Fibroblast of skin of back (primary cell): ENCODE results near the gene NAP1L1. TPM values are rescaled to one million over a fixed set of nuclear protein-coding genes. Genes with fewer than 3 reads are reported as not detected.

Experiments used
- DNase-seq: peaks from one replicate; pipeline ENCODE4 v3.0.0-alpha.2; 2013
- polyA plus RNA-seq, 2 experiments: library from polyadenylated mRNA; unstranded; fragments of 120-200 nt; gene quantifications; one replicate each; pipeline ENCODE4 v1.2.1, GENCODE V29; 2013; ENCODE audit not compliant: insufficient read length in 2 of 2

The NAP1L1 gene, protein sequence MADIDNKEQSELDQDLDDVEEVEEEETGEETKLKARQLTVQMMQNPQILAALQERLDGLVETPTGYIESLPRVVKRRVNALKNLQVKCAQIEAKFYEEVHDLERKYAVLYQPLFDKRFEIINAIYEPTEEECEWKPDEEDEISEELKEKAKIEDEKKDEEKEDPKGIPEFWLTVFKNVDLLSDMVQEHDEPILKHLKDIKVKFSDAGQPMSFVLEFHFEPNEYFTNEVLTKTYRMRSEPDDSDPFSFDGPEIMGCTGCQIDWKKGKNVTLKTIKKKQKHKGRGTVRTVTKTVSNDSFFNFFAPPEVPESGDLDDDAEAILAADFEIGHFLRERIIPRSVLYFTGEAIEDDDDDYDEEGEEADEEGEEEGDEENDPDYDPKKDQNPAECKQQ
- polyA plus RNA-seq (2013, experiment 1 of 2; ENCODE audit: insufficient read length) = 393 TPM
- polyA plus RNA-seq (2013, experiment 2 of 2; ENCODE audit: insufficient read length) = 517 TPM

DNA sequence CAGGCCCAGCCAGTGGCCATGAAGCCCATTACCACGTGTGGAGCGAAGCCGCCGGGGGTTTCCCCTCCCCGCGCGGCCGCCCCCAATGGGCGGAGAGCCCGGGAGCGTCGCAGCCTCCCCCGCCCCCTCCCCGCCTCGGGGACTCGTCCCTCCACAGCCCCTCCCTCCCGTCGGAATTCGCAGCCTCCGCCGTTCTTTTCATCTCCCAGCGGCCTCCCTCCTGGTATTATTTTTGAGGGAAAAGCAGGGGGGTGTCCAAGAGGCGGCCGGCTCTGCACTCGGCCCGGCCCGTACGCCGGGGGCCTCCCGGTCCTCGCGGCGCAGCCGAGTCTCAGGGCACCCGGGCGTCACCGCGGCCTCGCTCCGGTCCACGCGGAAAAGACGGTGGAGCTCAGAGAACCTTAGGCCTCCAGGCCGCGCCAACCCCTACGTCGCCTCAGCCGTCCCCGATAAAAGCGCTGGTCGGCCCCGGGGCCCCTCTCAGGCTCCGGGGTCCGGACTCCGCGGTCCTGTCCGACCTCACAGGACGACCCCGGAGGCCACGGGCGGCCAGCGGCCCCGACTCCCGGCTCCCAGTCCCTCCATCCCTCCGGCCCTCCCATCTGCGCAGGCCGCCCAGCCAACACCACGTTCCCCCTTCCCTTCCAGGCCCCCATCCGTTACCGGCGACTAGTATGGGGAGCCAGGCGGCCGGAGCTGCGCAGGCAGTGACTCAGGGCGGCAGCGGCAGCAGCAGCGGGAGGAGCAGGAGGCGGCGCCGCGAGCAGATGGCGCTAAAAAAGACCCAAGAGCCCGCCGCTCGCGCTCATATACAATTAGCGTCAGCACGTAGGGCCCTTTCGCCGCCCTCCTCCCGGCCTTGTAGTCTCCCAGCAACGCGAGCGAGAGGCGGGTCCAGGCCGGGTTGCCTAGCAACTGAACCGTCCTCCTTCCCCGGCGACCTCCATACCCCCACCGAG, at the start of gene NAP1L1:
Gene NAP1L1 (minus strand): TSS at position 782 of the 959 bp plus-strand sequence. CDS start 10,466 bp downstream, outside the sequence.
- peak; percentile 99 for DNase-seq

DNA sequence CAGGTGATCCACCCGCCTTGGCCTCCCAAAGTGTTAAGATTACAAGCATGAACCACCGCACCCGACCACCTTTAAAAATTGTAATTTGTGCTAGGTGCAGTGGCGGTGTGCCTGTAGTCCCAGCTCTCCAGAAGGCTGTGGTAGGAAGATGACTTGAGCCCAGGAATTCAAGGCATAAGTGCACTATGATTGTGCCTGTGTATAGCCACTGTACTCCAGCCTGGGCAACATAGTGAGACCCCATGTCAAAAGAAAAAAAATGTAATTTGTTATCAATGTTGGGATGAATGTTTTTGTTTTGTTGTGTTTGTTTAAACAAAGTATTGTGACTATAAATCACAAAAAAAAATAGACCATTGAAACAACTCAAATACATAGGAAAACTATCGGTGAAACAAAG, 43.1 kb upstream of the NAP1L1 start:
- DNase-seq = no peak

DNA sequence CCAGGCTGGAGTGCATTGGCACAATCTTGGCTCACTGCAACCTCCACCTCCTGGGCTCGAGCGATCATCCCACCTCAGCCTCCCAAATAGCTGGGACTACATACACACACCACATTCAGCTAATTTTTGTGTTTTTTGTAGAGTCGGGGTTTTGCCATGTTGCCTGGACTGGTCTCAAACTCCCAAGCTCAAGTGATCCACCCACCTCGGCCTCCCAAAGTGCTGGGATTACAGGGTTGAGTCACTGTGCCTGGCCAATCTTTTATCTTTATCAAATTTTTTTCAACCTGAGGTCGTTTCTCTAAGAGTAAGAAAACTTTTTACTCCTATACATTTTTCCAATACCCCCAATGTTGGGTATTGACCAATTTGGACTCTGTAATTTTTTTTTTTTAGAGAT, 40.0 kb upstream of the NAP1L1 start:
- no peak for DNase-seq

DNA sequence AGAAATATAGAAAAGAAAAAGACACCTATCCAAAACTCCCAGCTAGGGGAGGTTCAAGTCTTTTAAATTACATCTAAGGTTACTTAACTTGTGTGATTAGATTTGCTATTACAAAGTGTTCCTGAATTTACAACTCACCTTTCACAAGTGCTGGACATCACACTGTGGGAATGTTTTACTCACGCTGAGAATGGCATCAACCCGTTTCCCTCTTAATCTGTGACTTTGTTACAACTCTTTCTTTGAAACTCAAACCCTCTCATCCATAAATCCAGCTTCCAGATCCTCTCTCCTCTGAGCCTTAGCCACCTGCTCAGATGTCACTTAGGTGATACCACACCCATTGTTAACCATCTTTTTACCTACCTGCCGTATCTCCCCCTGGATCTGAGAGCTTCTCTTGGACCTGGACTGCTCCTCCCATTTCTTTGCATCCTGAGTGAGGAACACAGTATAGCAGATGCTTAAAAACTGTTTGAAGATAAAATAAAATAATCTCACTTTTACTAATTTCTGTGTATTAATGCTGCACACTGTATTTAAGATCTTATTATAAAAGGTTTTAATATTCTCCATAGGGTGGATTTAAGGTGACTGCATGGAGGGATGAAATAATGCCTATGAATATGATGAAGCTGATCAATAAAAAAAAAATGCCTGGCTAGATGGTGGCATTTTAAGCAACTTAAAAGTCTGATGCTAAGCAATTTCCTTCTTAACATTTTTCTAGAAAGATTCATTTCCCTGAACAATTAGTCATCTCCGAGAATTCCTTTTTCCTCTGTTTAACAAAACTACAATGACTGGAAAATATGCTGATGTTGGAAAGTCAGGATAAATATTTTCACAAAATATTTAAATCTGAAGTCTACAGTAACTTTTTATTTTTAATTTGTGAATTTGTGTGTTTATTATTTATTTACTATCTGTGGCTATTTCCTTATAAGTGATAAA, 39.1 kb upstream of the NAP1L1 start:
- DNase-seq = peak; percentile 83

DNA sequence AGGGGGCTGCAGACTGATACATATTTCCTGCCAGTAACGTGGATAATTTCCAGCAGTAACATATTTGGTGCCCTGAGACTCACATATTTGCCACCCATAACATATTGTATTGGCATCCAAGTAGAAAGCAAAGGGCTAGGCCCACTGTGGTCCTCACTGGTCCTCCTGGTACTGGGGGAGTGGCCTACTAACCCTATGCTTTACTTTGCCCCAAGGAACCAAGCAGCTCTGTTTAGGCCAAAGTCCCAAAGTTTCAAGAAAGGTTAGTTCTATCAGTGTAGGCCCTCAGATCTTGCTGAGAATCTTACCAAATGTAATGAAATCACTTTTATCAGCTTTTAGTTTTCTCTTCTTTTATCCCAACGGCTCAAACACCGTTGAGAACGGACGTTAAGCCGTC, 35.4 kb upstream of the NAP1L1 start:
- no peak for DNase-seq

DNA sequence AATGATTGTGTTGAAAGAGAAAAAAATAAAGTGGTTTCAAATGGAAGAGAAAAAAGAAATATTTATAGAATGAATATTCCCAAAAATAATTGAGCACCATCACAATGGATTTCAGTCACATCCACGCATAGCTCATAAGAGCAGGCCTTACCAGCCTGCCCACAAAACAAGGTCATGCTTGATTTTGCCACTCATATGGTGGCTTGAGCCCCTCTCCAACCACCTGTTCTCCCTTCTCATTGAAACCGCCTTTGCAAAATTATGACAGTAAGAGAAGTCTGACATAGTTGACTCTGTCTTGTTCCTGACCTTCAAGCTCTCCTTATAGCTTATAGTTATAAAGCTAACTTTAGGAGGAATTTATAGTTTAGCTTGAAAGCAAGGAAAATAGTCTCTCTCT, 33.3 kb upstream of the NAP1L1 start:
- no peak for DNase-seq

DNA sequence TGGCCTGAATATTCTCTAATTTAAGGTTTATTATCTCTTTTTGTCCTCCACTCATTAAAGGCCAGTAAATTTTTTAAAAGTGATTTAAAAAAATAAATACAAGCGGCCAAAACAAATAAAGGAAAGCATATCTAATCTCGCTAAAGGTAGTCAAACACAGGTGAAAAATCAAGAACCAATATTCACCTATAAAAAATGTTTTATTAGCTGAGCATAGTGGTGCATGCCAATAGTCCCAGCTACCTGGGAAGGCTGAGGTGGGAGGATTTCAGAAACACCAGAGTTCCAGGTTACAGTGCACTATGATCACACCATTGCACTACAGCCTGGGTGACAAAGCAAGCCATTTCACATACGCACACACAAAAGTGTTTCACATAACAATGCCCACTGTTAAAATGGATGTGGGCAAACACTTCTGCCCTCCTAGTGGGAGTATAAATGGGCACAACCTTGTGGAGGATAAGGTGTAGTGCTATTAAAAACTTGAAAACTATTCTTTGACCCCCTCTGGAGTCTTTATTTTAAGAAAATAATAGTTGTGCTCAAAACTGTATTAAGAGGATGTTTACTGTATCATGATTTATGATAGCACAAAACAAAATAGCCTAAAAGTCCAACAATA, 32.7 kb upstream of the NAP1L1 start:
- no peak for DNase-seq

DNA sequence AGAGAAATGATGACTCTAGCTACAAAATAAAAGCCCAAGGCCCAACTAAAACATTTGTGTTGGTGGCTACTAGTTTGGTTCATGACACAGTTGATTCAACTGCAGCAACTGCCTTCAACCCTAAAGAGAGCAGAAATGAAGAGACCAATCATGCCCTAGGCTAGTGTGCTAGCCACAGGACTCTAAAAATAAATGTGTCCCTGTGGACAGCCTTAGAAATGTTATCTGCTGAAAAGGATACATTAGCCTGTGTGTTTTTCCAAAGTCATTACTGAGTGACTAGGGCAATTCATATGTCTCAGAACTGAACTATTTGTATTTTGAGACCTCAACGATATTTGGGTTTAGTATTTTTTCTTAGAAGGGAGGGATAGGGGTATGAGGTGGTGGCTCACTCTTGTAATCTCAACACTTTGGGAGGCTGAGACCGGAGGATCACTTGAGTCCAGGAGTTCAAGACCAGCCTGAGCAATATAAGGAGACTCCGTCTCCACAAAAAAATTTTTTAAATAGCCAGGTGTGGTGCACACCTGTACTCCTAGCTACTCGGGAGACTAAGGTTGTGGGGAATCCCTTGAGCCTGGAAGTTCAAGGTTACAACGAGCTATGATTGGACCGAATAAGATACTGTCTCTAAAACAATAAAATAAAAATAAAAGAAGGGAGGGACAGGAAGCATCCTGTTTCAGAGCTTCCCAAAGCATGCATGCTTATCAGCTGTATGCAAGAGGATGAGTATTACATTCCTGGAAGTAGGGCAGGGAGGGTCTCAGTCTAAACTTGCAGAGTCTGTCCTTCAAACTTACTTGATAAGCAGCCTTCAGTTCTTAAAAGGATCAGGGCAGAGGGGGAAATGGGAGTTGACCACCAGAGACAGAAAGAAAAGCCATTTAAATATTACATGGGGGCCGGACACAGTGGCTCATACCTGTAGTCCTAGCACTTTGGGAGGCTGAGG, 29.6 kb upstream of the NAP1L1 start:
- DNase-seq = peak; percentile 75

DNA sequence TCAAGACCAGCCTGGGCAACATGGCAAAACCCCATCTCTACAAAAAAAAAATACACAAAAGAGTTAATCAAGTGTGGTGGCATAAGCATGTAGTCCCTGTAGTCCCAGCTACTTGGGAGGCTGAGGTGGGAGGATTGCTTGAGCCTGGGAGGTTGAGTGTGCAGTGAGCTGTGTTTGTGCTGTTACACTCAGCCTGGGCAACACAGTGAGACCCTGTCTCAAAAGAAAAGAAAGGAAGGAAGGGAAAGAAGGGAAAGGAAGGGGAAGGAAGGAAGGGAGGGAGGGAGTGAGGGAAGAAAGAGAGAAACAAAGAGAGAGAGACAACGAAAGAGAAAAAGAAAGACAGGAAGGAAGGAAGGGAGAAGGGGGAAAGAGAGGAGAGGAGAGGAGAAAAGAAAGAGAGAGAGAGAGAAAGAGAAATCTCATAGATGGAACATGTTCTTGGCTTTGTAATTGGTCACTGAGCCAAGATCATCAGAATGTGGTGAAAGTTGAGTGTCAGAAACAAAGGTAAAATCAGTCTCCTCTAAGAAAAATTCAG, 26.8 kb upstream of the NAP1L1 start:
- DNase-seq = no peak

DNA sequence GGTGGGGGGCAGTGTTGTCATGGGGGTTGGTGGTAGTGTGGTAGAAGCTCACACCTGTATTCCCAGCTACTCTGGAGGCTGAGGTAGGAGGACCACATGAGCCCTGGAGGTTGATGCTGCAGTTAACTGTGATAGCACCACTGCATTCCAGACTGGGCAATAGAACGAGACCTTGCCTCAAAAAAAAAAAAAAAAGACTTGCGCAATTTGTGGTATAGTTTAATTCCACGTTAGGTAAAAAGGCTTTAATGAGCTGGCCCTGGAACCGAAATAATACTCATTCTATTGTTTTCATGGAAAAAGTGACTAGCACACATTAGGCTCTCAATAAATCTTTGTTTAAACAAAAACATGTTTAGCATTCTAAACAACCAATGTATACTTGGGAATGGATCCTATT, 25.4 kb upstream of the NAP1L1 start:
- DNase-seq = no peak

DNA sequence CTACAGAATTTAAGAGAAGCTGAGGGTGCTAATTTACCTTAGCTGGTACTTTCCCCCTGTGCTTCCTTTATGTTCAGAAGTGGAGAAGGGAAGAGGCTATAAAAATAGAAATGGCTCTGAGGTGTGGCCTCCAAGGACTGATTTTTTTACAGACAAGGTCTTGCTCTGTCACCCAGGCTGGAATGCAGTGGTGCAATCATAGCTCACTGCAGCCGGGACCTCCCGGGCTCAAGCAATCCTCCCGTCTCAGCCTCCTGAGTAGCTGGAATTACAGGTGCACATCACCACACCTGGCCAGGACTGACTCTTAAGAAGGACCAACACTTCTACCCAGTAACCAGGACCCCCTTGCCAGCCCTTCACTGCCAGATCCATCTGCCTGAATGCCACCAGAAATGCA, 23.9 kb upstream of the NAP1L1 start:
- no peak for DNase-seq

DNA sequence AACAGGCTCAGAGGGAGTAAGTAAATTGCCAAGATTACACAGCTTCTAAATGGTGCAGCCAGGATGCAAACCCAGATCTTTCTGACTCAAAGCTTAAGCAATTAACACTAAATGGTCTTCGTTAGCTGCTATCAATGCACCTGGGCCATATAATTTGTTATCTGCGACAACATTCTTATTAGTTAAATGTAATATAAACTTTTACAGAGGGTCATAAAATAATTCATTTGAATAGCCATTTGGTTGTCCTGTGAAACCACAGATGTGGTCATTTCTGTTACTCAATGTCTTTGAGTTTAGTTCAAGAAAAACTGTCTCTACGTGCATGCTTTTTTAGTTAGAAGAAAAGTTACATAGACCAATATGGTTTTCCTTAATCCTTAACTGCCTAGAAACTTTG, 22.1 kb upstream of the NAP1L1 start:
- DNase-seq = no peak

DNA sequence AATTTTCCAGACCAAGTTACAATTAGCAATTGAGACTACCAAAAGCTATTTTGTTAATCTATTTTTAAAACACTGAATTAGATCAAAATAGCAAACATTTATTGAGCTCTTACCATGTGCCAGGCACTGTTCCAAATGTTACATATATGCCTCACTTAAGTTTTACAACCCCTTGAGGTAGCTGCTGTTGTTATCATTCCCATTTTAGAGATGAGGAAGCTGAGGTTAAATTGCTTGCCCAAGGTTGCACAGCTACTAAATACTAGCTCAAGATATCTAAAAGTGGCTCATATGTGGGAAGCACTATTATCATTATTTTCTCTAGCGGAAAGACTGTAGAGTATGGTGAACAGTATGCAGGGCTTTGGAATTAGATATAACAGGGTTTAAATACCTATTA, 19.5 kb upstream of the NAP1L1 start:
- DNase-seq = no peak

DNA sequence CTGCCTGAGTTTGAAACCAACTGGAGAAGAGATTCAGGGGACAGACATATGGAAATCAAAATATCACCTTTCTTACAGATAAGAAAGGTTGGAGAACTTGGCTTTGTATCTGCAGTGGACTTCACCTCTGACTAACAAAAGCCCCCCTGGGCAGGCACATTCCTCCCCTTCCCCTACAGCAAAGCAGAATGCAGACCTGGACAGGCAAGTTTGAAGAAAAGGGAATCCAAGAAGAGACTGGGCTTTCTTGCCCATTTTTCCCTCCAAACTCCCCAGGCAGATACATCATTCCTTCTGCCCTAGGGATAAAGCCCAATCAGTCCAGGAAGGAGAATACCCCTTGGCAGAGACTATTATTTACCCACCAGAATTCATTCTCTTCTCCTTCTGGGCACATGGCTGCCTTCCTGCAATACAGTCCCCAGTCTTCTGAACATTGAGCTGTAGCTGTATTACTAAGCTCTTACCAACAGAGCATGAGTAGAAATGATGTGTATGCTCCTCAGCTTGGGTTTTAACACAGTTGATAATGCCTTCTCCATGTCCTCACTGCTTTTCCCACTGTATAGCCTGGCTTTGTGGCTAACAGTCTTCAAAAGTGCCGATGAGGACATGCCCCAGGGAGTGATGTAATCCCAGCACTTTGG, 17.4 kb upstream of the NAP1L1 start:
- no peak for DNase-seq

DNA sequence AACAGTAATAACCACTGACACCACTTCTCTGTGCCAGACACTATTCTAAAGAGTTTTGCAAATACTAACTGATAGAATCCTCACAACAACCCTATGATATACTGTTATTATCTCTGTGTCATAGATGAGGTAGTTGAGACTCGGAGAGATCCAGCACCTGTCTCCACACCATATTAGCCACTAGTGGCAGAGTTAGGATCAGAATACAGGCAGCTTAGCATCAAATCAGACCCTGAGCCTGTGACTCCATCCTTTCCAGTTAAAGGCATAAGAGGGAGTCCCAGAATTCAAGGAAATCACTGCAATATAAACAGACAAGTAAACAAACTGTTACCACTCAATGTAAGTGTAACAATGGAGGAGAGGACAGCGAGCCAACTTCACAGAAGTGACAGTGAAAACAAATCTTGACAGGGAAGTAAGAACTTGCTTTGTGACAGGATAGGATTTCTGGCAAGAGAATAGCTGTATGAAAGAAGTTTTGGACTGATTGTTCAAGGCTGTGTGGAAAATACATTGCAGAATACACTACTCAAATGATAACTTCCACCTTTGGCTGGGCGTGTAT, 11.7 kb upstream of the NAP1L1 start:
- no peak for DNase-seq

DNA sequence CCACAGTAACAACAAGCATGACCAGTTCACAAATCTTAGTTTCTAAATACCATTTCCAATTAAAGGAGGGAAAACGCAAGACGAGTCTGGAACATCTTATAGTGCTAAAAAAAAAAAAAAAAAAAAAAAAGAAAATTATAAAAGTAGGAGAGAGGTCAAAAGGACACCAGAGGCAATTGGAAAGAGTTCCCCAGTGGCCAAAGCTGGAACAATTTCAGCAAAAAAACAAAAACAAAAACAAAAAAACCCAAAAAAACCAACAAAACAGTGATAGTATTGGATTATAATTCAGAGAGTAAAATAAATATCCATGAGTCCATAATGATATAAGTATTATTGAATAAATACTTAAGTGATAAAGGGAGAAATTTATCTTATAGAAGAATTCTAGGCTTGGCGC, 10.3 kb upstream of the NAP1L1 start:
- no peak for DNase-seq

DNA sequence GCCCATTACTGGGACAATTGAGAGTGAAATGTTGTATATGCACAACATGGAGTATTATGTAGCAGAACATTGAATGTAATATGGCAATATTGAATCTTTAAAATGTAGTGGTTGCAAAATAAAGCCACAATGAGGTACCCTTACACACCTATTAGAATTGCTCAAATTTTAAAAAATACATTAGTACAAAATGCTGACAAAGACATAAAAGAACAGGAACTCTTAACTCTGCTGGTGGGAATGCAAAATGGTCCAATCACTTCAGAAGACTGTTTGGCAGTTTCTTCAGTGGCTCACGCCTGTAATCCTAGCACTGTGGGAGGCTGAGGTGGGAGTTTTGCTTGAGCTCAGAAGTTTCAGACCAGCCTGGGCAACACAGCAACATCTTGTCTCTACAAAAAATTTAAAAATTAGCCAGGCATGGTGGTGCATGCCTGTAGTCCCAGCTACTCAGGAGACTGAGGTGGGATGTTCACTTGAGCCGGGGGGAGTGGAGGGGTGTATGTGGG, 6.8 kb upstream of the NAP1L1 start:
- DNase-seq = no peak

DNA sequence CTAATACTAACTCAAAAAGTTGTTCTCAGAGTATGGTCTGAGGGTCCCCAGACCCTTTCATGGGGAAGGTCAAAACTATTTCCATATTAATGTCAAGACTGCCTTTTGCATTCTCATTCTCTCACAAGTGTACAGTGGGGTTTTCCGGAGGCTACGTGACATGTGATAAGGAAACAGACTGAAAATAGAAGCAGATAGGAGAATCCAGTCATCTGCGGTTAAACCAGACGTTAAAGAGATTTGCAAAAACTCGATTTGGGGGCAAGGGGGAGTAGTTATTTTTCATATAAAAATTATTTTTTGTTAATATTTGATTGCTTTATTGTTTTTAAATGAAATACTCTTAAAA, 1.0 kb upstream of the NAP1L1 start:
- peak; percentile 34 for DNase-seq

DNA sequence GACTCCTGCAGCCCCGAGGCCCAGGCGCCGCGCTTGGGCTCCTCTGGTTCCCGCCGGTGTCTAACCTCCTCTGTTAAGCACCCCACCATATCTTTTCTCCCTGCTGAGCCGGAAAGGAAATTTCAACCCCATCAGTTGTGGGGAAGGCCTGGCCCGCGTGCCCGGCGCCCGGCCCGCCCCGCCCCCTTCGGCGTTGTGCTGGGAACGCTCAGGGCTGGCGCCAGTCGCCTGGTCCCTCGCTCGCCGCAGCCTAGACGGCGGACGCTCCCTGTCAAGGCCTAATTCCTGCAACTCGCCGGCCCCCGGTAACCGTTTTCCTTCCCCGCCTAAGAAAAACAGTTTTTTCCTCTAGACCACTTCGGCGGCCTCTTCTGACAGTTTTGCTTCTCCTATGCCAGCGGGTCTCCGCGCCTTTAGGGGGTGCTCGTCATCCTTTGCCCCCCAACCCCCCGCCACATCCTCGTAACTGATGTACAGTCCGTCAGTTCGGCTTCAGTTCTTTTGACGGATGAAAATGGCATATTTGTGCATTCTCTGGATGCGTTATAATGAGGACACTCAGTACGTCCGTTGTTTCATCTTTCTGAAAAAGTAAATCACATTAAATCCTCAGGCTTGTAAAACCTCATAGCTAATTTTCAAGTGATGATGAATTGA, 506 bp upstream of the NAP1L1 start:
- no peak for DNase-seq
